SK-N-MC (cell line): ENCODE data around the gene MBD3L2.
"Not testable (repeated sequence)": the region's sequence is repeated elsewhere in the genome, so short reads cannot be mapped to it uniquely, and the experiment has no call there.

Source experiments
- DNase-seq: peaks from one replicate; pipeline ENCODE4 v3.0.0-alpha.2; 2011; ENCODE audit warnings: low read depth, low spot score
- H3K27ac ChIP-seq: fragments of 200-600 bp; sonication (generic); 2 replicates; pipeline ENCODE4 v1.5.1; 2016; ENCODE audit warnings: mixed run types
- H3K36me3 ChIP-seq: fragments of 200-600 bp; sonication (generic); 2 replicates; pipeline ENCODE4 v1.6.1; 2017; ENCODE audit warnings: antibody characterized with exemption, low read length, mixed read lengths; ENCODE audit not compliant: insufficient read depth
- H3K4me3 ChIP-seq: fragments of 200-600 bp; sonication (generic); 2 replicates; pipeline ENCODE4 v1.5.1; 2016
- H3K9ac ChIP-seq: fragments of 200-600 bp; sonication (generic); 2 replicates; pipeline ENCODE4 v1.8.0; 2017; ENCODE audit warnings: mixed run types, mixed read lengths; ENCODE audit not compliant: insufficient read length
- H3K9me3 ChIP-seq: fragments of 200-600 bp; sonication (generic); 2 replicates; pipeline ENCODE4 v1.6.1; 2017; ENCODE audit warnings: low read depth, mild to moderate bottlenecking, antibody characterized with exemption, low read length, moderate library complexity, mixed read lengths
- EZH2 ChIP-seq: fragments of 200-600 bp; sonication (generic); IDR thresholded peaks from one replicate; pipeline ENCODE4 v1.6.1; 2017; ENCODE audit warnings: antibody characterized with exemption
- FOXP2 ChIP-seq: optimal IDR thresholded peaks from 2 replicates; pipeline ENCODE3; 2011; ENCODE audit warnings: mild to moderate bottlenecking, moderate library complexity; ENCODE audit not compliant: insufficient read depth; ENCODE audit errors: extremely low read length, control extremely low read depth
- POLR2AphosphoS5 ChIP-seq: IDR thresholded peaks from 2 replicates; pipeline ENCODE4 v1.6.1; 2012; ENCODE audit warnings: mild to moderate bottlenecking, low read depth, low read length, borderline replicate concordance

Gene MBD3L2

DNA sequence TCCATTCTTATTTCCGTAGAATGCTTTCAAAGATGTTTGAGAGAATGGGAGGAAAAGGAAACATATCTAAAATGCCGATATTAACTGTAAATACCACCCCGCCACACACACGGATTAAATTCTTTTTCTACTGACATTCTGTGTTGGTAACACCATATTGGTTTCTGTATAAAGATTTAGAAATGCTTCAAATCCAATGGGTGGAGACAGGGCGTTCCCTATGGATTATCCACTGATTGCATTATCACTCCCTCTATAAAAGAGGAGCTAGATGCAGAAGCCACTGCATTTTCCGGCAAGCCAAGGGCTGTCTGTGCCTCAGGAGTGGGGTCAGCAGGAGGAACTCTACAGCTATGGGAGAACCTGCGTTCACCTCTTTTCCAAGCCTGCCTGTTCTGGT is at the start of gene MBD3L2:
MBD3L2 (plus strand) TSS at position 301 of the 400 bp plus-strand sequence; CDS start at position 354, 53 bp downstream.
- not testable (repeated sequence) for DNase-seq, H3K27ac ChIP-seq, H3K9ac ChIP-seq, H3K9me3 ChIP-seq, H3K36me3 ChIP-seq, H3K4me3 ChIP-seq

DNA sequence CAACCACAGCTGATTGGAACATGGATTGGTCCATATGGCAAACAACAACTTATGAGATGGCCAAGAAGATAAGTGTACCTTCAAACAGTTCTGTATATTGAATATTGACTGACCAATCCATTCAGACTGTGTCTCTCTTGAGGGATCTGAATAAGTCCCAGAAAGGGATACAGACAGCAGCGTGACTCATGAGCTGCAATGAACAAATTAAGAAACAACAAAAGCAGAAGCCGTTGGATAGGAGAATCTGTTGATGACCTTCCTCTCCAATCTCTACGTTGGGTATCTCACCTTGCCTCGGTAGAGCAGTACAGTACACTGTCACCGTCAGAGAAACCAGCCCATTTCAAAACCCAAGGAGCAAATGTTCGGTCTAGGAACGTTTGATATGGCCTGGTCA is 49.2 kb upstream of the MBD3L2 start:
- Histone ChIP-seq H3K27ac (no peak overlapping the region), H3K36me3 (no peaks in the 10 kb centered on the region), H3K4me3 (no peak overlapping the region), H3K9ac (no peak overlapping the region), H3K9me3 (no peaks in the 10 kb centered on the region)
- TF ChIP-seq EZH2 (no peak), POLR2AphosphoS5 (no peak), FOXP2 (no peak)
- DNase-seq: no peak

DNA sequence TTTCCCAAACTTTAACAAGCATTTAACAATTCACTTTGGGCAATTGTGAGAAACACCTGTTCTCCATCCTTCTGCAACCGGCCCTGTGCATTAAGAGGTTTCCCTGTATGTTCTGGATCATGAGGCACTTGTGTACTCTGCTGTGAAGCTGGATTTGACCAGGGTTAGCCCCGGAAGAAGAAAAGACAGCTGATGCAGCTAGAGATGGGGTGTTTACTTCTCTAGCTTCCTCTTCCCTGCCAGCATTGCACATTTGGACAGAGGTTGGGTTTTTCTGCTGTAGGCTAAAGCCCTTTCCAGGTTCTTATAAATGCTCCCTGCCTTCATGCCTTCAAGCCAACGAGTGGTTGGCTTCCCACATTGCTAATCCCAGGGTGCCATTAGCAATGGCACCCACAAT is 48.8 kb upstream of the MBD3L2 start:
- Histone ChIP-seq H3K27ac (no peak overlapping the region), H3K9me3 (no peaks in the 10 kb centered on the region), H3K4me3 (no peak overlapping the region), H3K9ac (no peak overlapping the region), H3K36me3 (no peaks in the 10 kb centered on the region)
- no peak for DNase-seq
- TF ChIP-seq FOXP2: no peak

DNA sequence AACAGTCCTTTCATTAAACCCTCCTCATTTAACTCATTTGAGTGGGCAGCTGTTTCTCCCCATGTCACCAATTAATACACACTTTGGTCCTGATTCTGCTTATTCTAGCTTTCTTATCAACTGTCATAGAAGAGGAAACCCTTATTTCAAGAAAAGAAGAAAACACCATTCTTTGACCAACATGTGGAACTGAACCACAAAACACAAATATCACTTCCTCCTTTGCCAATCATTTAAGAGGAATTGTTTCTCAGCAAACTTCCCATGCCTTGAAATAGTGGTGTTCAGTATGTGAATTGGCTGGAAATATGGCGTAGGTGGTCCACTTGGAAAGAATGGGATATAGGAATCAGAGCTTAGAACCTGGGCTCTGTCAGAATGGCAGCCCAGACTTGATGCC is 48.3 kb upstream of the MBD3L2 start:
- Histone ChIP-seq H3K9ac (no peak overlapping the region), H3K27ac (no peak overlapping the region), H3K4me3 (no peak overlapping the region), H3K9me3 (no peaks in the 10 kb centered on the region), H3K36me3 (no peaks in the 10 kb centered on the region)
- no peak for DNase-seq
- no peak for TF ChIP-seq FOXP2
- no peak for TF ChIP-seq EZH2
- TF ChIP-seq POLR2AphosphoS5: no peak

DNA sequence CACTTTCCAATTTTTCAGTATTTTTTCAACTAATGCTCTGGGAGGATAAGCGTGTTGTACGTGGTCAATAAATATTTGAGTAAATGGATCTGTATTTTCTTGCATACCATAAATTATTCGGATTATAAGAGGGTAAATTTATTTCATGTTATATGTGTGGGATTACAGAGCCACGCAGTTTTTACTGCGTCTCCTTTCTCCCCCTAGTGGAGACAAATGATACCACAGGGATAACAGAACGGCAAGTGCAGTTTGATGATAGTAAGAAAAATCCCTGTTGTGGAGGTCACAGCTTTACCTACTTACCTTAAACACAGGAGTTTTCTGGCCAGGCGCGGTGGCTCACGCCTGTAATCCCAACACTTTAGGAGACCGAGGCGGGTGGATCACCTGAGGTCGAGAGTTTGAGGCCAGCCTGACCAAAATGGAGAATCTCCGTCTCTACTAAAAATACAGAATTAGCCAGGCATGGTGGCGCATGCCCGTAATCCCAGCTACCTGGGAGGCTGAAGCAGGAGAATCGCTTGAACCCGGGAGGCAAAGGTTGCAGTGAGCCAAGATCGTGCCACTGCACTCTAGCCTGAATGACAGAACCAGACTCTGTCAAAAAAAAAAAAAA is 44.7 kb upstream of the MBD3L2 start:
- no peak for DNase-seq
- TF ChIP-seq POLR2AphosphoS5 (no peak), EZH2 (no peak), FOXP2 (no peak)
- H3K36me3 ChIP-seq: no peaks in the 10 kb centered on the region
- H3K9me3 ChIP-seq: no peaks in the 10 kb centered on the region
- H3K4me3 ChIP-seq: no peak overlapping the region
- no peak overlapping the region for H3K9ac ChIP-seq
- no peak overlapping the region for H3K27ac ChIP-seq

DNA sequence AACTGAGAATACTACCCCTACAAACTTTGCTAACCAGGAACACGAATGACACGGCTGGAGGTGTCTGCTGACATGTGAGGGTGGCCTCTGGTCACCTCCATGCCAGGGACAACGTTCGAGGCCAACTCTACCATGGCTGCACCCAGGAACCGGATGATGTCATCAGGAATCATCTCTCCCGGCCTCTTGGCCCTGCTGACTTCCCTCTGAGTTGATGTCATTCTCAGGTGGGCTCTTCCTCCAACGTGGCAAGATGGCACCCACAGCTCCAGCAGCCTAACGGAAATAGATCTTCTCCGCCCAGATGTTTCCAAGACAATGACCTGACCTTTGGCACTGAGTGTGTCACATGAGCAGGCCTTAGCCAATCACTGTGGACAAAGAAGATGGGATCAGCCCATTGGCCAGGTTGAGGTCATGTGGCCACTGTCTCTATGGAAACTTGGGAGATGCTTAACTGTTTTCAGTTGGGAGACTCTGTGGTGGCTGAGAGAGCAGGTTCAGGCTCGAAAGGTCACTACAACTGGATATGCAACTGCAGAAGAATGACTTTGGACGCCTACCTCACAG is 42.9 kb upstream of the MBD3L2 start:
- no peak for DNase-seq
- H3K9me3 ChIP-seq: no peaks in the 10 kb centered on the region
- H3K9ac ChIP-seq: no peak overlapping the region
- H3K36me3 ChIP-seq: no peaks in the 10 kb centered on the region
- no peak overlapping the region for H3K4me3 ChIP-seq
- H3K27ac ChIP-seq: no peak overlapping the region
- no peak for TF ChIP-seq EZH2

DNA sequence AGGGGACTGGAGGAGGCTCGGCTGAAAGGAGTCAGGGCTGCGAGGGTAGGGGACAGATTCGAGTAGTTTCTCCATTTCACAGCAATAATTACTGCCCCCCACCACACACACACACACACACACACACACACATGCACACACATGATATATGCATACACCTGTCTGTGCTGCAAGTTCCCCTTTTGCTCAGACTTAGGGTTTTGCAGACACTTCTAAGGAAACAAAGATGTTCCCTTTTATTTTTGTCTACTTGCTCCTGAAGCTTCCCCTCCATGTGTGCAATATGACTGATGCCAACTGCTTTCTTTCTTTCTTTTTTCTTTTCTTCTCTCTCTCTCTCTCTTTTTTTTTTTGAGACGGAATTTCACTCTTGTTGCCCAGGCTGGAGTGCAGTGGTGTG is 41.3 kb upstream of the MBD3L2 start:
- H3K9me3 ChIP-seq: no peaks in the 10 kb centered on the region

DNA sequence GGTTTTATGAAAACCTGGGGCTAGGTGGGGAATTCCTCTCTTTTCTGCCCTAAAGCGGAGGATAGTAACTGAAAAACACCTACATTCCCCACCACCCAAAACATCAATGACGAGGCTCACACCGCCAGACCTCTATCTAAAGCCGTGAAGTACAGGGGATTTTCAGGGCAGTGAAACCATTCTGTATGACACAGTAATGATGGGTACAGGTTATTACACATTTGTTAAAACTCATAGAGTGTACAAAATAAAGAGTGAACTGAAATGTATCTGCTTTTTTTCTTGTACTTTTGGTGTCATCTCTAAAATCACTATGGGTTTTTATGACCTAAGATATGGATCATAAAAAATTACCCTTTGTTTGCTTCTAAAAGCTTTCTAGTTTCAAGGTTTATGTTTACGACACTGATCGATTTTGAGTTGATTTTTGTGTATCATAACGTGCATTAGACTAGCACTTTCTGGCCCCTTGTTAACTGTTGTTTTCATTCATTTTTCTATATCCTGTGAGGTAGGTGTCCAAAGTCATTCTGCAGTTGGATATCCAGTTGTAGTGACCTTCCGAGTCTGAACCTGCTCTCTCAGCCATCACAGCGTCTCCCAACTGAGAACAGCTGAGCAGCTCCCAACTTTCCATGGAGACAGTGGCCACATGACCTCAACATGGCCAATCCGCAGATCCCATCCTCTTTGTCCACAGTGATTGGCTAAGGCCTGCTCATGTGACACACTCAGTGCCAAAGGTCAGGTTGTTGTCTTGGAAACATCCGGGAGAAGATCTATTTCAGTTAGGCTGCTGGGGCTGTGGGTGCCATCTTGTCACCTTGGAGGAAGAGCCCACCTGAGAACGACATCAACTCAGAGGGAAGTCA is 38.2 kb upstream of the MBD3L2 start:
- H3K9ac ChIP-seq: no peak overlapping the region
- TF ChIP-seq FOXP2 (no peak), EZH2 (no peak), POLR2AphosphoS5 (no peak)
- no peaks in the 10 kb centered on the region for H3K36me3 ChIP-seq
- H3K27ac ChIP-seq: no peak overlapping the region
- no peak overlapping the region for H3K4me3 ChIP-seq
- no peak for DNase-seq
- no peaks in the 10 kb centered on the region for H3K9me3 ChIP-seq

More for the DNA sequence above, 41.3 kb upstream of the MBD3L2 start:
- H3K27ac ChIP-seq: no peak overlapping the region
- DNase-seq: no peak
- no peaks in the 10 kb centered on the region for H3K36me3 ChIP-seq
- H3K4me3 ChIP-seq: no peak overlapping the region
- no peak overlapping the region for H3K9ac ChIP-seq
- no peak for TF ChIP-seq FOXP2
- no peak for TF ChIP-seq EZH2
- TF ChIP-seq POLR2AphosphoS5: no peak
